ENCODE results near the gene KCNJ8. TPM values are rescaled to one million over a fixed set of nuclear protein-coding genes. Genes with fewer than 3 reads are reported as not detected.

KCNJ8 gene
- total RNA-seq, 1 donor from 2014 or later, result under 0.01 TPM

DNA sequence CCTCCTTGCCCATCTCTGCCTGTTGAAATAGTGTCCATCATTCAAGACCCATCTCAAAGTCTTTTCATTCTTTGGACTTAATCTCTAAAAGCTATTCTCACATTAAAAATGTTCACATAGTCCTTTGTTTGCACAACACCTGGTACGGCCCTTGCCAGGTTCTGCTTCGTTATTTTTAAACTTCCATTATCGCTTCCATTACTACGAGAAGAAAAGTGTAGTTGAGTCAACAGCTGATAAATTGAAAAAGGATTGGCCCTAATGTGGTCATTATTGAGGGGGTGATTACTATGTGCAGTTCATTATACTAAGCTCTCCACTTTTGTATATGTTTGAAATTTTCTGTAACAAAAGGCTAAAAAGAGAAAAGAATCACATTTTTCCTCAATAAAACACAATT lies 17.8 kb downstream of the KCNJ8 start:
- TF ChIP-seq, protein P1, sequence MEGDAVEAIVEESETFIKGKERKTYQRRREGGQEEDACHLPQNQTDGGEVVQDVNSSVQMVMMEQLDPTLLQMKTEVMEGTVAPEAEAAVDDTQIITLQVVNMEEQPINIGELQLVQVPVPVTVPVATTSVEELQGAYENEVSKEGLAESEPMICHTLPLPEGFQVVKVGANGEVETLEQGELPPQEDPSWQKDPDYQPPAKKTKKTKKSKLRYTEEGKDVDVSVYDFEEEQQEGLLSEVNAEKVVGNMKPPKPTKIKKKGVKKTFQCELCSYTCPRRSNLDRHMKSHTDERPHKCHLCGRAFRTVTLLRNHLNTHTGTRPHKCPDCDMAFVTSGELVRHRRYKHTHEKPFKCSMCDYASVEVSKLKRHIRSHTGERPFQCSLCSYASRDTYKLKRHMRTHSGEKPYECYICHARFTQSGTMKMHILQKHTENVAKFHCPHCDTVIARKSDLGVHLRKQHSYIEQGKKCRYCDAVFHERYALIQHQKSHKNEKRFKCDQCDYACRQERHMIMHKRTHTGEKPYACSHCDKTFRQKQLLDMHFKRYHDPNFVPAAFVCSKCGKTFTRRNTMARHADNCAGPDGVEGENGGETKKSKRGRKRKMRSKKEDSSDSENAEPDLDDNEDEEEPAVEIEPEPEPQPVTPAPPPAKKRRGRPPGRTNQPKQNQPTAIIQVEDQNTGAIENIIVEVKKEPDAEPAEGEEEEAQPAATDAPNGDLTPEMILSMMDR (IDR thresholded peaks at IDR 0.05; ENCODE audit: insufficient read depth, low read length, severe bottlenecking), result no peak
- Histone ChIP-seq H3K4me3 (ENCODE audit: low read depth, low read length) (no peak overlapping the region), H3K27me3 (ENCODE audit: control insufficient read depth, insufficient read depth, low read length) (no peaks in the 10 kb centered on the region), H3K36me3 (ENCODE audit: control insufficient read depth, insufficient read depth, low read length) (no peaks in the 10 kb centered on the region)
- FAIRE-seq (no peak), DNase-seq (ENCODE audit: low read depth) (no peak)

DNA sequence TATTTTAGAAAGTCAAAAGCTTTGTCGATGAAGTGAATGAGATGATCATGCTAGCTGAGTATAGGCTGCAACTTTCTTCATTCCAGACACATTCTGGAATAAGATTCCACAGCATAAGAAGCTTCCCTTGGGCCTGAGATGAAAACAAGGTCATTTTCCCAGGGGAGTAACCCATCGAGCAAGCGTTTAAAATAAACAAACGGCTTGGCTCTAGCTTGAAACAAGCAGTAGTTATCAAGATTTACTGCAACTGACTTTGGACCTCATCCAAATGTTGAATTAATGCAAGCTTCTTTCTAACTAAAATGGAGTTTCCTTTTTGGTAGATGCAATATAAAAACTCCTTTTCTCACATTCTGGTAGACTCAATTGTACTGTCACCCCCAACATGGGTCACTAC lies 23.0 kb downstream of the KCNJ8 start:
- Histone ChIP-seq H3K4me3 (ENCODE audit: low read depth, low read length) (no peak overlapping the region), H3K27me3 (ENCODE audit: control insufficient read depth, insufficient read depth, low read length) (no peaks in the 10 kb centered on the region), H3K36me3 (ENCODE audit: control insufficient read depth, insufficient read depth, low read length) (no peaks in the 10 kb centered on the region)
- DNase-seq (ENCODE audit: low read depth), result no peak
- FAIRE-seq, result no peak
- TF ChIP-seq, protein P1 (IDR thresholded peaks at IDR 0.05; ENCODE audit: insufficient read depth, low read length, severe bottlenecking), result no peak

DNA sequence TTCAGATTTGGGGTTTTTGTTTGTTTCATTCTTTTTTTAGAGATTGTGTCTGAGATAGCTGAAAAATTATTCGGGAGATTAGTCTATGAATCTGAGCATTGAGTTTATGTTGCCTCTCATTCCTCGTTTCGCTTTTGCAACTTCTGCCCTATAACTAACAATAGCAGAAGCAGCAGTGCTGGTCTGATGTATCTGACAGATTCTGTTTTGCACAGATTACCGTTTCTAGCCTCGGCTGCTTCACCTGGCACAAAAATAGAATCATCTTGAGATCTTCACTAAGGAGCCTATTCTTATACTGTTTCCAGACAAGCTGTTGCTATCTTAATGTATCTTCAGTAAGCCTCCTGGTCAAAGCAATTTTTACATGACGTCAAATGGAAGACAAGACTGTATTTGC lies 29.2 kb downstream of the KCNJ8 start:
- H3K27me3 ChIP-seq (ENCODE audit: control insufficient read depth, insufficient read depth, low read length), result no peaks in the 10 kb centered on the region
- FAIRE-seq, result no peak

DNA sequence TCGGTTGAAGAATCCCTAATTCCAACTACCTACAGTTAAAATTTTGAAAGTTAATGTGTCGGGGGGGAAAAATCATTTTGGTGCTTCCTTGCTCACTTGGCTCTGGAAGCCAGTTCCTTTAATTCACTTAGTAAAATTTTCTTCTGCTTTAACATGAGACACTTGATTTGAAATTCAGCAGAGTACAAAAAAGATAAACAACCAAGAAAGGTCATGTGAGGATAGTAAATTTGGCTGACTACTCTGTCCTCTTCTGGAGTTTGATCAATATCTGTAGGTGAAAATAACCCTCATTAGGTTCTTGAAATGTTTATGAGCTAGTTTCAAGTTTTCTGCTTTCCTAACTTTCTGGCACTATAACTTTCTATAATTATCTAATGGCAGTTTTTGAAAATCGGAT lies 43.4 kb downstream of the KCNJ8 start:
- DNase-seq (ENCODE audit: low read depth) (no peak), FAIRE-seq (no peak)
- Histone ChIP-seq H3K4me3 (ENCODE audit: low read depth, low read length) (no peak overlapping the region), H3K36me3 (ENCODE audit: control insufficient read depth, insufficient read depth, low read length) (no peaks in the 10 kb centered on the region), H3K27me3 (ENCODE audit: control insufficient read depth, insufficient read depth, low read length) (no peaks in the 10 kb centered on the region)
- TF ChIP-seq, protein P1 (IDR thresholded peaks at IDR 0.05; ENCODE audit: insufficient read depth, low read length, severe bottlenecking), result no peak

More for the DNA sequence above, 29.2 kb downstream of the KCNJ8 start:
- no peak for DNase-seq (ENCODE audit: low read depth)
- TF ChIP-seq, protein P1 (IDR thresholded peaks at IDR 0.05; ENCODE audit: insufficient read depth, low read length, severe bottlenecking), result no peak
- H3K36me3 ChIP-seq (ENCODE audit: control insufficient read depth, insufficient read depth, low read length), result no peaks in the 10 kb centered on the region
- H3K4me3 ChIP-seq (ENCODE audit: low read depth, low read length), result no peak overlapping the region

DNA sequence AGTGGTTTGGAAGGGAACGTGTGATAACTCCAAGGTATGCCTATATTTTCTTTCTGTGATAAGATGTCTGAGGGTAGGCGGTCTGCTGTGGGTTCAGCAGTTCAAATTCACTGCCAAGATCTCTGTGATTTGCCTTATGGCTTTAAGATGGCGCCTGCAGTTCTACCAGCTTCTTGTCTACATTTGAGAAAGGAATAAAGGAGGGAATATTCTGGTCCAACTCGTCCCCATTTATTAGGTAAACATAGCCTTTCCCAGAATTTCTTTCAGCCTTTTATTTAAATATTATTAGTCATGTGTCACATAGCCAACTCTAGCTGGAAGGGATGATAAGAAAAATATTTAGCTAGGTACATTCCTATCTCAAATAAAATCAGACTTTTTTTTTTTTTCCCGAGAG lies 48.8 kb downstream of the KCNJ8 start:
- no peak for DNase-seq (ENCODE audit: low read depth)
- H3K27me3 ChIP-seq (ENCODE audit: control insufficient read depth, insufficient read depth, low read length), result no peaks in the 10 kb centered on the region
- no peak overlapping the region for H3K4me3 ChIP-seq (ENCODE audit: low read depth, low read length)
- FAIRE-seq, result no peak
- no peaks in the 10 kb centered on the region for H3K36me3 ChIP-seq (ENCODE audit: control insufficient read depth, insufficient read depth, low read length)
- TF ChIP-seq, protein P1 (IDR thresholded peaks at IDR 0.05; ENCODE audit: insufficient read depth, low read length, severe bottlenecking), result no peak

DNA sequence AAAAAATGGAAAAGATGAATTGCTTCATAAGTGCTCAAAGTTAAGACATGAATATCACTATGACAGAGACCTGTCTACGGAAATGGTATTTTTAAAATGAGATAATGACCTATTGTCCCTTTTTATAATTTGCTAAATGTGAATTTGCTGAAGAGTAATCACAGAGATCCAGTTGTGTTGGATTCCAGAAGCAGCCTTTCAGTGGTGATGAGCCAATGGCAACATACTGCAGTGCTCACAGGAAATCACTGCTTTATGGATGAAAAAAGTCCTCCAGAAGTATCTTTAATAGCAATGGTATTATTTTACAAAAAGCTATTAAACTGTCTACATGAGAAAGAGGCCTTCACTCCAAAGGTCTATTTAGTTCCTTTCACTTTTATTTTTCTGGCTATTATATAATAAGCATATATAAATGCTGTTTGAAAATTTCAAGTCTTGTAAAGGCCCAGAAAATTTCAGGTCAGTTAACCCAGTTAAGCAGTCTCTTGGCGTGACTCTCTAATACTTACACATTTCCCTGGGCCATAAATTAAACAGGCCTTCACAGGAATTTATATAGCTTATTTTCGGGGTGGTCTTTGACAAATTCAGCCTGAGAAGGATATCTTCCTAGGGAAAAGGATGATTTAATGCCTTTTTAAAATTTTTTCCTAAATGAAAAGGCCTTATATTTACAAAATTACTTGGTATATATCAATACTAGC lies 55.4 kb downstream of the KCNJ8 start:
- no peaks in the 10 kb centered on the region for H3K36me3 ChIP-seq (ENCODE audit: control insufficient read depth, insufficient read depth, low read length)
- TF ChIP-seq, protein P1 (IDR thresholded peaks at IDR 0.05; ENCODE audit: insufficient read depth, low read length, severe bottlenecking), result no peak
- H3K27me3 ChIP-seq (ENCODE audit: control insufficient read depth, insufficient read depth, low read length), result no peaks in the 10 kb centered on the region
- H3K4me3 ChIP-seq (ENCODE audit: low read depth, low read length), result no peak overlapping the region
- DNase-seq (ENCODE audit: low read depth) (no peak), FAIRE-seq (no peak)
